Measurements from ENCODE around the gene NBEA. TPM values are rescaled to one million over a fixed set of nuclear protein-coding genes. Genes with fewer than 3 reads are reported as not detected.
A peak's percentile ranks its signal among the peaks of the same experiment; 100 is the strongest.

NBEA gene
- total RNA-seq, 2 donors from 2014 or later = 15.2 to 15.9 TPM

DNA sequence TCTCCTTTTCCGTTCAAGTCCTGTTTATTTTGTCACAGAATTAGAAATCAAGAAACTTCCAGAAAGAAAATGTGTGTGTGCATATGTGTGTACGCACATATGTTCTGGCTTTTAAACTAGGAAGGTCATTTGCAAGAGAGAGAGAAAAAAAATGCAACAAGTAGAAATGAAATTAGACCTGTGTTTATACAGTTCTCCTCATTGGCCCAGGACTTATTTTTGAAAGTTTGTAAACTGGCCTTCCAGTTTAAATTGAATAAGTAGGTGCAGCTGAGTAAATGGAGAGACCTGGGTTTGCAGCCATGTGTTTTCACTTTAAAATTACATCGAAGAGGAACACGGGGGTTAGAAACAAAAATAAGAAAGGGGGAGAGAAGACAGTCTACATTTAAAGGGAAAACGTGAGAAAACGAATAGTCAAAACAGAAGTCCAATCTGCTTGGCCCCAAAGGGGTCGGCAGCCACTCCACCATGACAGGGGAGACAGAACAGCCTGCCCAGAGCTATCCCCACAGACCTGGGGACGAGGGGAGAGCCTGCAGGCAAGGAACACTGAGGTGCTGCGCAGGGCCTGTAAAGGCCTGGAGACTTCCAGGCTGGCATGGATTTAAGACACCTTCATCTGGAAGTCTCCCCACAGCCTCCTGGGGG, 751.2 kb downstream of the NBEA start:
- WGBS, 2 experiments (ENCODE audit: insufficient coverage in 1 of 2, insufficient read length in 1 of 2) = 88 to 95% methylated on average over 8 to 9 of the region's 9 CpGs
- TF ChIP-seq, protein P1, sequence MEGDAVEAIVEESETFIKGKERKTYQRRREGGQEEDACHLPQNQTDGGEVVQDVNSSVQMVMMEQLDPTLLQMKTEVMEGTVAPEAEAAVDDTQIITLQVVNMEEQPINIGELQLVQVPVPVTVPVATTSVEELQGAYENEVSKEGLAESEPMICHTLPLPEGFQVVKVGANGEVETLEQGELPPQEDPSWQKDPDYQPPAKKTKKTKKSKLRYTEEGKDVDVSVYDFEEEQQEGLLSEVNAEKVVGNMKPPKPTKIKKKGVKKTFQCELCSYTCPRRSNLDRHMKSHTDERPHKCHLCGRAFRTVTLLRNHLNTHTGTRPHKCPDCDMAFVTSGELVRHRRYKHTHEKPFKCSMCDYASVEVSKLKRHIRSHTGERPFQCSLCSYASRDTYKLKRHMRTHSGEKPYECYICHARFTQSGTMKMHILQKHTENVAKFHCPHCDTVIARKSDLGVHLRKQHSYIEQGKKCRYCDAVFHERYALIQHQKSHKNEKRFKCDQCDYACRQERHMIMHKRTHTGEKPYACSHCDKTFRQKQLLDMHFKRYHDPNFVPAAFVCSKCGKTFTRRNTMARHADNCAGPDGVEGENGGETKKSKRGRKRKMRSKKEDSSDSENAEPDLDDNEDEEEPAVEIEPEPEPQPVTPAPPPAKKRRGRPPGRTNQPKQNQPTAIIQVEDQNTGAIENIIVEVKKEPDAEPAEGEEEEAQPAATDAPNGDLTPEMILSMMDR (conservative IDR thresholded peaks at IDR 0.05) = no peak
- H3K4me3 Mint-ChIP-seq = no peak overlapping the region

DNA sequence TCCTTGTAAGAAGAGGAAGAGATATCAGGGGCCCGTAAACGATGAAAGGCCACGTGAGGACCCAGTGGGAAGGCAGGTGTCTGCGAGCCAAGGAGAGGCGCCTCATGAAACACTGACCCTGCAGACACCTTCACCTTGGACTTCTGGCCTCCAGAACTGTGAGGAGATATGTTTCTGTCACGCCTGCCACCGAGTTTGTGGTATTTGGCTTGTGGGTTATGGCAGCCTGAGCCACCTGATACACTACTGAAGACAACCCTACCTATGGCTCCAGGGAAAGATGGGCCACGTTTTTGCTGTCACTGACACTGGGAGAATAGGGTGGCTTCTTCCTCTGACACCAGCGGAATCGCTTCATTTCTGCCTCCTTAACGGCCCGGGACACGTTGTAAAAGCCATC, 752.0 kb downstream of the NBEA start:
- H3K9me3 Mint-ChIP-seq = no peaks in the 10 kb centered on the region

More for the DNA sequence above, 751.2 kb downstream of the NBEA start:
- Histone ChIP-seq H3K27me3 (ENCODE audit: control insufficient read depth, insufficient read depth, low read length, poor library complexity, severe bottlenecking) (no peaks in the 10 kb centered on the region), H3K4me3 (ENCODE audit: low read length) (no peak overlapping the region), H3K36me3 (ENCODE audit: control insufficient read depth, insufficient read depth, low read length) (no peaks in the 10 kb centered on the region), H3K4me1 (ENCODE audit: control insufficient read depth, insufficient read depth, low read length) (peaks cover 7% of the 10 kb centered on the region), H3K9me3 (ENCODE audit: control insufficient read depth, low read length) (no peaks in the 10 kb centered on the region), H3K27ac (ENCODE audit: low read depth, low read length) (no peak overlapping the region), H3K9ac (ENCODE audit: extremely low read depth, low read length, poor library complexity, severe bottlenecking) (no peak overlapping the region)
- H3K27me3 Mint-ChIP-seq (ENCODE audit: insufficient read depth) = no peaks in the 10 kb centered on the region
- peaks cover 13% of the 10 kb centered on the region for H3K4me1 Mint-ChIP-seq
- no peaks in the 10 kb centered on the region for H3K36me3 Mint-ChIP-seq (ENCODE audit: low read depth)
- H3K9me3 Mint-ChIP-seq = no peaks in the 10 kb centered on the region
- H3K27ac Mint-ChIP-seq = no peak overlapping the region
- DNase-seq = peak; percentile 31

DNA sequence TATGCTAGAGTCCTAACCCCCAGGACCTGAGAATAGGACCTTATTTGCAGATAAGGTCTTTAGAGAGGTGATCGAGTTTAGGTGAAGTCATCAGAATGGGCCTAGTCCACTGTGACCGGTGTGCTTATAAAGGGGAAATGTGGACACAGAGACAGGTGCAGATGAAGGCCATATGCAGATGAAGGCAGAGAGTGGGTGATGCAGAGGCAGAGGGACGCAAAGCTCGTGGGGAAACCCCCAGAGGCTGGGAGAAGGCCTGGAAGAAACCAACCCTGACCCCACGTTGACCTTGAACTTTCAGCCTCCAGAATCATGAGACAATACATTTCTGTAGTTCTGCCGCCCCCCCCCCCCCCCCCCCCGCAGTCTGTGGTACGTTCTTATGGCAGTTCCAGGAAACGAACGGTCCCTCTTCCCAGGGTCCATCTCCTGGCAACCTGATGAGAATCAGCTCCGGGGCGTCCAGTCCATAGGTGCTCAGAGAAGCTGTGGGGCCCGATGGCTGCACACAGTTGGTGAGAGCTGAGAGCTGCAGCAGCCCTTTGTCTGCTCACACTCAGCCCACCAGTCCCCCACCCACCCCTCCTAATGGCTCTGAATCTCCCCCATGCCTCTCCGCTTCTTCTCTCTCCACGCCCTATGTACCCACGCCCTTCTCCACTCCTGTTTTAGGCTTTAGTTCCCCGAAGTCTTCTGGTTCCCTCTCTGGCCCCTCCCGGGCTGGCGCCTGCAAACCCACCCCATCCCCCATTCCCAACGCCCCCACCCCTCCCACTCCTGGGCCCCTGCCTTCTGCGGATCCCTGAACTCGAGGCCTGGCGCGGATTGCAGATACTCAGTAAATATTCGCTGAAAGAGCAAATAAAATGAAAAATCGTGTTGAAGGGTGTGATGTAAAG, 752.7 kb downstream of the NBEA start:
- Histone ChIP-seq H3K9ac (ENCODE audit: extremely low read depth, low read length, poor library complexity, severe bottlenecking) (no peak overlapping the region), H3K27me3 (ENCODE audit: control insufficient read depth, insufficient read depth, low read length, poor library complexity, severe bottlenecking) (no peaks in the 10 kb centered on the region), H3K9me3 (ENCODE audit: control insufficient read depth, low read length) (no peaks in the 10 kb centered on the region), H3K4me1 (ENCODE audit: control insufficient read depth, insufficient read depth, low read length) (peaks cover 7% of the 10 kb centered on the region), H3K4me3 (ENCODE audit: low read length) (no peak overlapping the region), H3K36me3 (ENCODE audit: control insufficient read depth, insufficient read depth, low read length) (no peaks in the 10 kb centered on the region), H3K27ac (ENCODE audit: low read depth, low read length) (no peak overlapping the region)
- TF ChIP-seq, protein P1 (conservative IDR thresholded peaks at IDR 0.05) = no peak
- Mint-ChIP-seq H3K36me3 (ENCODE audit: low read depth) (no peaks in the 10 kb centered on the region), H3K27me3 (ENCODE audit: insufficient read depth) (no peaks in the 10 kb centered on the region), H3K9me3 (no peaks in the 10 kb centered on the region), H3K4me3 (no peak overlapping the region), H3K4me1 (peaks cover 13% of the 10 kb centered on the region), H3K27ac (no peak overlapping the region)
- WGBS, 2 experiments (ENCODE audit: insufficient coverage in 1 of 2, insufficient read length in 1 of 2) = 91 to 97% methylated on average over 14 to 26 of the region's 26 CpGs
- DNase-seq = peak; percentile 47

More for the DNA sequence above, 752.0 kb downstream of the NBEA start:
- TF ChIP-seq, protein P1 (conservative IDR thresholded peaks at IDR 0.05) = no peak
- H3K27me3 Mint-ChIP-seq (ENCODE audit: insufficient read depth) = no peaks in the 10 kb centered on the region
- Histone ChIP-seq H3K9ac (ENCODE audit: extremely low read depth, low read length, poor library complexity, severe bottlenecking) (no peak overlapping the region), H3K36me3 (ENCODE audit: control insufficient read depth, insufficient read depth, low read length) (no peaks in the 10 kb centered on the region), H3K27me3 (ENCODE audit: control insufficient read depth, insufficient read depth, low read length, poor library complexity, severe bottlenecking) (no peaks in the 10 kb centered on the region), H3K9me3 (ENCODE audit: control insufficient read depth, low read length) (no peaks in the 10 kb centered on the region), H3K4me1 (ENCODE audit: control insufficient read depth, insufficient read depth, low read length) (peaks cover 7% of the 10 kb centered on the region), H3K4me3 (ENCODE audit: low read length) (no peak overlapping the region), H3K27ac (ENCODE audit: low read depth, low read length) (no peak overlapping the region)
- peak; percentile 18 for DNase-seq
- 91 to 93% methylated on average over 8 to 13 of the region's 13 CpGs for WGBS, 2 experiments (ENCODE audit: insufficient coverage in 1 of 2, insufficient read length in 1 of 2)
- peaks cover 13% of the 10 kb centered on the region for H3K4me1 Mint-ChIP-seq
- H3K4me3 Mint-ChIP-seq = no peak overlapping the region
- no peak overlapping the region for H3K27ac Mint-ChIP-seq
- no peaks in the 10 kb centered on the region for H3K36me3 Mint-ChIP-seq (ENCODE audit: low read depth)
